GM21360 (cell line): ENCODE data around the gene CMSS1.

Experiments
- ATAC-seq: cut with Tn5 transposase; IDR thresholded peaks from one replicate; pipeline ENCODE4 v1.9.1; 2021; ENCODE audit warnings: mild to moderate bottlenecking, moderate library complexity; ENCODE audit not compliant: unreplicated experiment

The CMSS1 gene

GRCh38 chr3:100159331-100160153, 341.9 kb downstream of the CMSS1 start:
- no peak for ATAC-seq

- no peak for ATAC-seq
Observed at GRCh38 chr3:100160521-100160920, 342.9 kb downstream of the CMSS1 start.

GRCh38 chr3:100163787-100164186, 346.1 kb downstream of the CMSS1 start:
- ATAC-seq: no peak

GRCh38 chr3:100164743-100165142, 347.1 kb downstream of the CMSS1 start:
- ATAC-seq: no peak

GRCh38 chr3:100165926-100166550, 348.4 kb downstream of the CMSS1 start:
- ATAC-seq: no peak

- ATAC-seq: no peak
Observed at GRCh38 chr3:100169201-100169920, 351.7 kb downstream of the CMSS1 start.

- ATAC-seq: no peak
Observed at GRCh38 chr3:100170486-100170885, 352.8 kb downstream of the CMSS1 start.

- no peak for ATAC-seq
Observed at GRCh38 chr3:100171211-100171914, 353.7 kb downstream of the CMSS1 start.

- no peak for ATAC-seq
Observed at GRCh38 chr3:100173961-100174360, 356.3 kb downstream of the CMSS1 start.

GRCh38 chr3:100175637-100176280, 358.1 kb downstream of the CMSS1 start:
- ATAC-seq: no peak

GRCh38 chr3:100179692-100180349, 362.2 kb downstream of the CMSS1 start:
- no peak for ATAC-seq

- ATAC-seq: no peak
Observed at GRCh38 chr3:100183608-100184125, 366.0 kb downstream of the CMSS1 start.

GRCh38 chr3:100184948-100185570, 367.4 kb downstream of the CMSS1 start:
- ATAC-seq: no peak

GRCh38 chr3:100185847-100186246, 368.2 kb downstream of the CMSS1 start:
- ATAC-seq: no peak

GRCh38 chr3:100189444-100189964, 371.8 kb downstream of the CMSS1 start:
- no peak for ATAC-seq

GRCh38 chr3:100195375-100195774, 377.7 kb downstream of the CMSS1 start:
- no peak for ATAC-seq

GRCh38 chr3:100197876-100198275, 380.2 kb downstream of the CMSS1 start:
- no peak for ATAC-seq

- no peak for ATAC-seq
Observed at GRCh38 chr3:100198579-100199269, 381.1 kb downstream of the CMSS1 start.

- ATAC-seq: no peak
Observed at GRCh38 chr3:100205171-100205570, 387.5 kb downstream of the CMSS1 start.
